H9 (cell line): ENCODE data around the gene PYGB. TPM values are rescaled to one million over a fixed set of nuclear protein-coding genes. Genes with fewer than 3 reads are reported as not detected.

Experiments used
- DNase-seq: peaks from one replicate; pipeline ENCODE4 v3.0.0-alpha.2; 2017
- H2AFZ ChIP-seq: one replicate; pipeline ENCODE4 v1.6.1; 2013; ENCODE audit warnings: mild to moderate bottlenecking, low read length, control low read depth, moderate library complexity
- H2AK5ac ChIP-seq: 2 replicates; pipeline ENCODE4 v1.6.1; 2013; ENCODE audit warnings: low read length, control low read depth, mixed read lengths; ENCODE audit not compliant: insufficient read length
- H2BK120ac ChIP-seq: one replicate; pipeline ENCODE4 v1.6.1; 2013; ENCODE audit warnings: low read depth, mild to moderate bottlenecking, low read length, control low read depth, inconsistent platforms; ENCODE audit not compliant: poor library complexity, severe bottlenecking
- H2BK12ac ChIP-seq: 2 replicates; pipeline ENCODE4 v1.6.1; 2013; ENCODE audit warnings: low read length, control low read depth, mixed read lengths, low read depth; ENCODE audit not compliant: insufficient read length
- H2BK15ac ChIP-seq: 2 replicates; pipeline ENCODE4 v1.6.1; 2013; ENCODE audit warnings: low read depth, low read length, control low read depth
- H2BK20ac ChIP-seq: one replicate; pipeline ENCODE4 v1.6.1; 2013; ENCODE audit warnings: low read depth, mild to moderate bottlenecking, low read length, control low read depth, inconsistent platforms; ENCODE audit not compliant: poor library complexity, severe bottlenecking
- H2BK5ac ChIP-seq: 2 replicates; pipeline ENCODE4 v1.6.1; 2013; ENCODE audit warnings: low read length, control low read depth, mixed read lengths; ENCODE audit not compliant: insufficient read length
- H3K14ac ChIP-seq: 2 replicates; pipeline ENCODE4 v1.6.1; 2013; ENCODE audit warnings: low read length, control low read depth; ENCODE audit not compliant: insufficient read depth
- H3K18ac ChIP-seq: 2 replicates; pipeline ENCODE4 v1.6.1; 2013; ENCODE audit warnings: low read depth, mild to moderate bottlenecking, mixed read lengths, low read length, control low read depth; ENCODE audit not compliant: insufficient read length
- H3K23ac ChIP-seq: 2 replicates; pipeline ENCODE4 v1.6.1; 2013; ENCODE audit warnings: low read length, control low read depth, mixed read lengths, low read depth; ENCODE audit not compliant: insufficient read length
- H3K23me2 ChIP-seq: 2 replicates; pipeline ENCODE4 v1.6.1; 2013; ENCODE audit warnings: low read depth, mild to moderate bottlenecking, mixed read lengths, low read length, control low read depth; ENCODE audit not compliant: insufficient read length, poor library complexity, severe bottlenecking
- H3K27ac ChIP-seq: 2 replicates; pipeline ENCODE4 v1.5.1; 2013; ENCODE audit warnings: low read length, control low read depth, mixed read lengths, low read depth; ENCODE audit not compliant: insufficient read length
- H3K27me3 ChIP-seq: 2 replicates; pipeline ENCODE4 v1.6.1; 2013; ENCODE audit warnings: low read length, control low read depth, inconsistent platforms; ENCODE audit not compliant: insufficient read depth
- H3K4ac ChIP-seq: 2 replicates; pipeline ENCODE4 v1.6.1; 2013; ENCODE audit warnings: low read depth, mild to moderate bottlenecking, control low read depth, inconsistent platforms, low read length, moderate library complexity
- H3K4me1 ChIP-seq: 2 replicates; pipeline ENCODE4 v1.6.1; 2013; ENCODE audit warnings: low read length, control low read depth, inconsistent platforms; ENCODE audit not compliant: insufficient read depth
- H3K4me2 ChIP-seq: 2 replicates; pipeline ENCODE4 v1.6.1; 2013; ENCODE audit warnings: low read length, control low read depth, mixed read lengths; ENCODE audit not compliant: insufficient read length, insufficient read depth
- H3K56ac ChIP-seq: 2 replicates; pipeline ENCODE4 v1.6.1; 2013; ENCODE audit warnings: low read depth, mild to moderate bottlenecking, mixed read lengths, low read length, control low read depth; ENCODE audit not compliant: insufficient read length
- H3K79me1 ChIP-seq: 2 replicates; pipeline ENCODE4 v1.6.1; 2013; ENCODE audit warnings: low read depth, mild to moderate bottlenecking, moderate library complexity, low read length, control low read depth, inconsistent platforms; ENCODE audit not compliant: insufficient read depth, poor library complexity, severe bottlenecking
- H3K79me2 ChIP-seq: 2 replicates; pipeline ENCODE4 v1.6.1; 2013; ENCODE audit warnings: low read length, control low read depth, inconsistent platforms; ENCODE audit not compliant: insufficient read depth
- H3K9ac ChIP-seq: 2 replicates; pipeline ENCODE4 v1.6.1; 2013; ENCODE audit warnings: low read length, control low read depth, mixed read lengths; ENCODE audit not compliant: insufficient read length; ENCODE audit errors: extremely low read depth
- H3K9me3 ChIP-seq: one replicate; pipeline ENCODE4 v1.6.1; 2013; ENCODE audit warnings: low read depth, low read length, inconsistent platforms; ENCODE audit not compliant: control insufficient read depth
- H3T11ph ChIP-seq: one replicate; pipeline ENCODE4 v1.6.1; 2013; ENCODE audit warnings: mild to moderate bottlenecking, low read length, control low read depth, inconsistent platforms
- H4K20me1 ChIP-seq: one replicate; pipeline ENCODE4 v1.6.1; 2013; ENCODE audit not compliant: control insufficient read depth, insufficient read length, insufficient read depth
- H4K5ac ChIP-seq: 2 replicates; pipeline ENCODE4 v1.6.1; 2013; ENCODE audit warnings: low read depth, mild to moderate bottlenecking, mixed read lengths, low read length, control low read depth; ENCODE audit not compliant: insufficient read length
- H4K8ac ChIP-seq: replicated peaks from 2 replicates; pipeline ENCODE4 v1.6.1; 2013; ENCODE audit warnings: low read length, control low read depth, mixed read lengths, low read depth; ENCODE audit not compliant: insufficient read length
- H4K91ac ChIP-seq: 2 replicates; pipeline ENCODE4 v1.6.1; 2013; ENCODE audit warnings: low read depth, mild to moderate bottlenecking, moderate library complexity, mixed read lengths, low read length, control low read depth; ENCODE audit not compliant: insufficient read length
- H3K27ac Mint-ChIP-seq, 3 experiments: 2 replicates in 2 of 3; 3 replicates in 1 of 3; pipeline ENCODE4 v1.8.0; 2020 to 2021; ENCODE audit warnings: mixed read lengths in 3 of 3, mild to moderate bottlenecking in 1 of 3, moderate library complexity in 1 of 3
- H3K27me3 Mint-ChIP-seq: 2 replicates; pipeline ENCODE4 v1.8.0; 2021; ENCODE audit warnings: low read depth, mild to moderate bottlenecking, moderate library complexity, mixed read lengths
- H3K36me3 Mint-ChIP-seq, 3 experiments: 2 replicates in 2 of 3; 3 replicates in 1 of 3; pipeline ENCODE4 v1.8.0; 2020 to 2021; ENCODE audit warnings: low read depth in 3 of 3, mixed read lengths in 3 of 3; ENCODE audit not compliant: insufficient read depth in 1 of 3
- H3K4me1 Mint-ChIP-seq, 2 experiments: 2 replicates each; pipeline ENCODE4 v1.8.0; 2020; ENCODE audit warnings: mixed read lengths in 2 of 2
- H3K4me3 Mint-ChIP-seq, 2 experiments: 2 replicates in 1 of 2; 3 replicates in 1 of 2; pipeline ENCODE4 v1.8.0; 2020 to 2021; ENCODE audit warnings: mild to moderate bottlenecking in 2 of 2, mixed read lengths in 2 of 2, moderate library complexity in 1 of 2
- H3K9me3 Mint-ChIP-seq, 2 experiments: 2 replicates in 1 of 2; 3 replicates in 1 of 2; pipeline ENCODE4 v1.8.0; 2020; ENCODE audit warnings: mild to moderate bottlenecking in 2 of 2, mixed read lengths in 2 of 2, moderate library complexity in 1 of 2
- WGBS: extraction: QIAGEN DNeasy Blood & Tissue Kit; methylation state at CpG from one replicate; pipeline ENCODE4 v1.1.7; 2013; ENCODE audit warnings: missing lambda C conversion rate, low lambda C conversion rate, mixed read lengths; ENCODE audit not compliant: insufficient read length; ENCODE audit errors: extremely low coverage; 5-methylcytosine and 5-hydroxymethylcytosine counted together
- total RNA-seq: library from RNA; stranded (reverse); gene quantifications from 2 replicates; pipeline ENCODE4 v1.2.1, GENCODE V29; 2021
- TF ChIP-seq, protein P1 (sequence below): fragments of 200-600 bp; sonication (generic); conservative IDR thresholded peaks from 3 replicates; pipeline ENCODE4 v1.8.0; 2021; ENCODE audit warnings: antibody characterized with exemption, mild to moderate bottlenecking

PYGB gene
- total RNA-seq, 1 experiment from 2014 or later: 46.9 TPM

DNA sequence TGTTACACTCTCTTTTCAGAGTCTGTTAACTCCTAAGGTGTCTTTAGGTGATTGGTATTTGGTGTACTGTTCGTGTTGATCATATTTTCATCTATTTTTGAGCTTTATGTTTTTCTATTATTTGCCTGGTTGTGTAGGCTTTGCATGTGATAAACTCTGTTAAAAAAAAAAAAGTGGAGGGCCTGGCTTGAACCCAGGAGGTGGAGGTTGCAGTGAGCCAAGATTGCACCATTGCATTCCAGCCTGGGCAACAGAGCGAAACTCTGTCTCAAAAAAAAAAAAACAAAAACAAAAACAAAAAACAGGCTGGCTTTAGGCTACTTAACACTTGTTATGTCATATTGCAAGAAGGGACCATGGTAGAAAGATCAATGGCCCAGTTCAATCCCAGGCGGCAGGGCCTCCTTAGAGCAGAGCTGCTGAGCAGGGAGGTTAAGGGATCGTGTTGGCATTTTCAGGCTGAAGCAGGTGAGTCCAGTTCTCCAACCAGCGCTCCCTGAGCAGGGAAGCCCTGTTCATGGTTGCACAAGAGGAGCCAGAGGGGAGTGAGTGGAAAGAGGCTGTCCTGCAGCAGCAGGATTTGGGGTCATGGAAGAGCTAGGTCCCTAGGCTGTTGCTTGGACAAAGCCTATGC, 8.5 kb downstream of the PYGB start:
- TF ChIP-seq, protein P1, sequence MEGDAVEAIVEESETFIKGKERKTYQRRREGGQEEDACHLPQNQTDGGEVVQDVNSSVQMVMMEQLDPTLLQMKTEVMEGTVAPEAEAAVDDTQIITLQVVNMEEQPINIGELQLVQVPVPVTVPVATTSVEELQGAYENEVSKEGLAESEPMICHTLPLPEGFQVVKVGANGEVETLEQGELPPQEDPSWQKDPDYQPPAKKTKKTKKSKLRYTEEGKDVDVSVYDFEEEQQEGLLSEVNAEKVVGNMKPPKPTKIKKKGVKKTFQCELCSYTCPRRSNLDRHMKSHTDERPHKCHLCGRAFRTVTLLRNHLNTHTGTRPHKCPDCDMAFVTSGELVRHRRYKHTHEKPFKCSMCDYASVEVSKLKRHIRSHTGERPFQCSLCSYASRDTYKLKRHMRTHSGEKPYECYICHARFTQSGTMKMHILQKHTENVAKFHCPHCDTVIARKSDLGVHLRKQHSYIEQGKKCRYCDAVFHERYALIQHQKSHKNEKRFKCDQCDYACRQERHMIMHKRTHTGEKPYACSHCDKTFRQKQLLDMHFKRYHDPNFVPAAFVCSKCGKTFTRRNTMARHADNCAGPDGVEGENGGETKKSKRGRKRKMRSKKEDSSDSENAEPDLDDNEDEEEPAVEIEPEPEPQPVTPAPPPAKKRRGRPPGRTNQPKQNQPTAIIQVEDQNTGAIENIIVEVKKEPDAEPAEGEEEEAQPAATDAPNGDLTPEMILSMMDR: no peak
- H3K23me2 ChIP-seq: no peaks in the 10 kb centered on the region
- H2AK5ac ChIP-seq: no peak overlapping the region
- Mint-ChIP-seq H3K27ac (no peak overlapping the region; a peak in 2 of 7 replicates), H3K9me3 (peaks cover 11 to 13% of the 10 kb centered on the region in 2 experiments; a peak in 3 of 5 replicates), H3K27me3 (no peaks in the 10 kb centered on the region), H3K4me1 (peaks cover 6 to 18% of the 10 kb centered on the region in 2 experiments; a peak in 3 of 4 replicates), H3K36me3 (peaks cover 33 to 39% (median 38%) of the 10 kb centered on the region in 3 experiments), H3K4me3 (no peak overlapping the region)
- no peaks in the 10 kb centered on the region for H4K20me1 ChIP-seq
- H3T11ph ChIP-seq: no peak overlapping the region
- no peaks in the 10 kb centered on the region for H3K79me1 ChIP-seq
- no peak overlapping the region for H3K4me2 ChIP-seq
- H3K9ac ChIP-seq: no peak overlapping the region
- no peak overlapping the region for H2BK12ac ChIP-seq
- WGBS: no CpG with 5 or more reads among the region's 5 CpGs
- H3K18ac ChIP-seq: no peak overlapping the region
- no peak overlapping the region for H2AFZ ChIP-seq
- no peak overlapping the region for H4K8ac ChIP-seq
- H4K5ac ChIP-seq: no peak overlapping the region
- H3K27me3 ChIP-seq: no peaks in the 10 kb centered on the region
- no peak overlapping the region for H4K91ac ChIP-seq
- peak; percentile 16 for DNase-seq
- H2BK15ac ChIP-seq: no peak overlapping the region
- no peak overlapping the region for H2BK120ac ChIP-seq
- H3K9me3 ChIP-seq: no peaks in the 10 kb centered on the region
- no peaks in the 10 kb centered on the region for H3K4me1 ChIP-seq
- no peak overlapping the region for H2BK20ac ChIP-seq
- H3K79me2 ChIP-seq: peaks cover 3% of the 10 kb centered on the region; the same call in 1 of the 2 replicates
- H3K27ac ChIP-seq: no peak overlapping the region
- no peak overlapping the region for H3K56ac ChIP-seq
- H3K4ac ChIP-seq: no peak overlapping the region
- no peak overlapping the region for H2BK5ac ChIP-seq
- H3K23ac ChIP-seq: no peak overlapping the region
- H3K14ac ChIP-seq: no peak overlapping the region
